GM18526 (cell line): Measurements from ENCODE around the gene TMEM182.

Experiments
- POLR2A ChIP-seq: IDR thresholded peaks from 3 replicates; pipeline ENCODE4 v1.6.1; 2011; ENCODE audit not compliant: insufficient read length; ENCODE audit errors: extremely low read depth

TMEM182 gene

DNA sequence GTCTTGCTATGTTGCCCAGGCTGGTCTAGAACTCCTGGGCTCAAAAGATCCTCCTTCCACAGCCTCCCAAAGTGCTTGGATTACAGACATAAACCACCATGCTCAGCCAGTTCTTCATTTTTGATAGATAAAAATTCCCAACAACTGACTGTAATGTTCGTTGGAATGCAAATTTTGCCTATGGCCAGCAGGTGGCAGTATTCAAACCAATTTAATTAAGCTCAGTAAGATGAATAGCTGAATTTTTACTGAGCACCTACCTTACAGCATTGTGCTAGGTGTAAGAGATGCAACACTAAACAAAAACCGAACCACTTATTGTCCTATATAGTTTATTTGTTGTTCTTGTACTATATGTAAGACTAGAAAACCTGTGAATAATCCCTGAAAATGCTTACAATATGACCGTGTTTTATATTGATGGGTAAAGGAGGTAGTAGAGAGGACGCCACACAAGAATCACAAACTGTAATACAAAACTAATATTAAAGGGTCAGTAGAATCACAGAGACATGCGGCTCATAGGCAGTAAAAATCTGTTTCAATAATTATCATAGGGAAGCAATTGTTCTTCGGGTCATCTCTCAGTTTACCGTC is 8.2 kb upstream of the TMEM182 start:
- TF ChIP-seq POLR2A: no peak

GRCh38 chr2:102754456-102755145 is 7.2 kb upstream of the TMEM182 start:
- TF ChIP-seq POLR2A: no peak

DNA sequence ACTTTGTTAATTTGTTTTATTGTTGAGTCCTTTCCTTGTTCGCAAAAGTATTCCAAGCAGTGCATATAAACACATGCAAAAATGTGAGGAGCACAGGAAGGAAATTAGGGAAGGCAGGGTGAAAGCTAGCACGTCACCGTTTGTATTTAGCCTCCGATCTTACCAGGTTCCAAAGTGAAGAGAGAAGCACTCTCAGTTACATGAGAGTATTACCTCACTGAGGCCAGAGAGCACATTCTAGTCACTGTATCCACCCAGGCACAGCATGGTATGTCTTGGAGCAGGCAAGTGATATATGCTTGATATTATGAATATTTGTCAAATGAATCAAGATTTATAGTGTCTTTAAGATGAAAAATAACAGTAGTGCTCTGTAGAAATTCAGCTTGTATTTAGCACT is 6.5 kb upstream of the TMEM182 start:
- no peak for TF ChIP-seq POLR2A

DNA sequence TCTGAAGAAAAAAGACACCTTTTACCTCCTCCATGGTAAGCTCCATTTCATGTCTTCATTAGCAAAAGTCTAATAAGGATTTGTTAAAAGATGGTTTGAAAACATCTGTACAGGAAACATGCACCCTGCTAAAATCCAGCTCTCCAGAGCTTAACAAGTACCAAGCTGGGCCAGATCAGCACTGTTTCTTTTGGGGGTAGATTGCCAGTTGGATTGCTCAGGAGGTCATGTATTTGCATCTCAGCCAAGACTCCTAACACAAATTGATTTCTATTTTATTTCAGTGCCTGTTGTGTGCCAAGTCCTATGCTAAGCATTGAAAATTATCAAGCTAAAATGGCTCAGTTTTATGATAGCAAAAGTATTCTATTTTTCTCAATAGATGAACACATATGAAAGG is 3.4 kb upstream of the TMEM182 start:
- TF ChIP-seq POLR2A: no peak

GRCh38 chr2:102764083-102764482 is 2.3 kb downstream of the TMEM182 start:
- TF ChIP-seq POLR2A: no peak

GRCh38 chr2:102765061-102765460 is 3.2 kb downstream of the TMEM182 start:
- no peak for TF ChIP-seq POLR2A

- no peak for TF ChIP-seq POLR2A
Measured at GRCh38 chr2:102768253-102768652, 6.4 kb downstream of the TMEM182 start.

GRCh38 chr2:102768892-102769291 is 7.1 kb downstream of the TMEM182 start:
- TF ChIP-seq POLR2A: no peak

GRCh38 chr2:102770506-102770905 is 8.7 kb downstream of the TMEM182 start:
- TF ChIP-seq POLR2A: no peak

- no peak for TF ChIP-seq POLR2A
Measured at GRCh38 chr2:102771114-102771513, 9.3 kb downstream of the TMEM182 start.

- TF ChIP-seq POLR2A: no peak
Measured at GRCh38 chr2:102772659-102773058, 10.8 kb downstream of the TMEM182 start.

DNA sequence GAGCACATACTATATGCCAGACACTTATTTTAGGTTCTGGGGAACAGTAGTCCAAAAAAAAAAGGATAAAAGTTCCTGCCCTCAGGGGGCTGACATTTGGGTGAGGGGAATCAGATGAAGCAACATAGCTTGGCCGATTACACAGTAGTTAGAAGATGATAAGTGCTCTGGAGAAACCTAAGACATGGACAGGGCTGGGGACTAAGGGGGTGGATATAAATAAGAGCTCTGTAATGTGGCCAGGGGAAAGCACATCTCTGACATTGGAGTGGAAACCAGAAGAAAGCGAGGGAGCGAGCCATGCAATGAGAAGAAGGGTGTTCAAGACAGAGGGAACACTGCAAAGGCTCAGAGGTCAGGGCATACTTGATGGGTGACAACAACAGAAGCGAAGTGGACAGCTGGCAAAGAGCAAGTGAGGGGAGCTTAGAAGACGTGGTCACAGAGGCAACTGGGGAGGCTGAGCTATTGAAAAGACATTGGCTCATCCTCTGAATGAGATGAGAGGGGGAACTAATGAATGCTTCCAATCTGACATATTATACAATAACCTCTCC is 11.4 kb downstream of the TMEM182 start:
- TF ChIP-seq POLR2A: no peak

- TF ChIP-seq POLR2A: no peak
Measured at GRCh38 chr2:102778260-102778659, 16.4 kb downstream of the TMEM182 start.

DNA sequence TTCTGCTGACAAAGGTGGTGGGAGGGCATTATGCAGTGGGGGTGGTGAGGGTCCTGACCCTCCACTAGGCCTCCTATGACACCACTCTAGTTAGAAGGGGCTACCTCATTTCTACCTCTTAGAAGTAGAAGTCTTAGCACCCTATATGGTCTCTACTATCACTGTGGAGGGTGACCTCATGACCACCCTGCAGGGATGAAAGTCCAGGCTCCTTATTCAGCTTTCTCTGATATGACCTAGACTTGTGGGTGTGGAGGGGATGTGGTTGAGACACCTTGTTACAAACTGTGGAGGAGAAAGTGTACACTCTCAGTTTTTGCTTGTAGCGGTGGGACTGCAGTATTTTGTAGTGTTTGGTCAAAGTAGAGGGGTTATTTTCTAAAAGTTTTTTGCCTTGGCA is 18.6 kb downstream of the TMEM182 start:
- no peak for TF ChIP-seq POLR2A

DNA sequence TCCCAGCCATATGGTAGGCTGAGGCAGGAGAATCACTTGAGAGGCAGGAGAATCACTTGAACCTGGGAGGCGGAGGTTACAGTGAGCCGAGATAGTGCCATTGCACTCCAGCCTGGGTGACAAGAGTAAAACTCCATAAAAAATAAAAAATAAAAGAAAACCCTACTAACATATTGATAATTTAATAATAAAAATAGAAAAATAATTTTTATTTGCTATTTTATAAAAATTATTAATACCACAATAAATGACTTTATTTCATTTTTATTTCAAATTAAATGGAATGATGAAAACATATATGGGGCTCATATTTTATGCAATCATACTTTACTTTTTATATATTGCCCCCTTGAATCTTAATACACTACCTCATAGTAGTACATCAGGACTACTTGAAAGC is 20.4 kb downstream of the TMEM182 start:
- TF ChIP-seq POLR2A: no peak

DNA sequence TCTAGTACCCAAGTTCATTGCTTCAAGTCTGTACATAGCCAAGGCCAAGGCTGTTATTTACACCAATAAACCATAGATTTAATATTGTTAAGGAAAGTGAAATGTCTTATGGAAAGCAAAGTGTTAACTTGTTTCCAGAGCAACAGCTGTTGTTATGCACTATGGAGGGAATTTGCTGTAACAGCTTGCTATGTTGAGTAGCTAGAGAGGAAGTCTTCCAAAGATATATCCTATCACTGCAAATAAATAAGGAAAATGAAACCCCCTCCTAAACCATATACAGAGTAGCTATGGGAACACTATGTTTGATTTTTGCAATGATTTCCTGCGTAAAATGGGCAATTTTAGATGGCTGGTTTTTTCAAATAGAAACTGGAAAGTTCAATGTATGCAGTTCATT is 21.1 kb downstream of the TMEM182 start:
- TF ChIP-seq POLR2A: no peak
